ENCODE results near the gene ZNF668. TPM values are rescaled to one million over a fixed set of nuclear protein-coding genes. Genes with fewer than 3 reads are reported as not detected.

Gene ZNF668
- polyA plus RNA-seq, 1 of the 3 experiments (the other 2 are of a cell fraction), result 13.6 TPM

DNA sequence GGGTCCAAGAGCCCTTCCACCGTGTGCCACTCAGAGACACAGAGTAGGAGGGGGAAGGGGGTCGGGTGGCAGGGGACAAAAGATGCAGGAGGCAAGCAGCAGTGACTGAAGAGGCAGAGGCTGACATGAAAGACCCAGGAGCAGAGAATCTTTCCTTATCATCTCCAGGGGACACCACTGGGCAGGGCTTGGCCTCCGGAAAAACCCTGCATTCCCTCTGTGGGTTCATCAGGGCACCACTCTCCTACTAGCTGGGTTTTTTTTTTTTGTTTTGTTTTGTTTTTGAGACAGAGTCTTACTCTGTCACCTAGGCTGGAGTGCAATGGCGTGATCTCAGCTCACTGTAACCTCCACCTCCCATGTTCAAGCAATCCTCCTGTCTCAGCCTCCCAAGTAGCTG is 42.8 kb downstream of the ZNF668 start:
- peaks cover 9 to 10% of the 10 kb centered on the region in 2 experiments; a peak in 2 of 4 replicates for H3K4me1 ChIP-seq (ENCODE audit: control insufficient read depth in 1 of 2, insufficient read depth in 2 of 2, low read depth in 1 of 2, low read length in 1 of 2)
- H3K9ac ChIP-seq, result no peak overlapping the region
- no peak for DNase-seq
- H3F3A ChIP-seq (replicated peaks; ENCODE audit: insufficient read depth), result peaks cover 8% of the 10 kb centered on the region
- peaks cover 4 to 18% of the 10 kb centered on the region in 2 experiments for H3K36me3 ChIP-seq (replicated peaks in 1 of 2; ENCODE audit: control insufficient read depth in 1 of 2, insufficient read depth in 2 of 2, low read length in 1 of 2)
- peaks cover 7% of the 10 kb centered on the region for H4K20me1 ChIP-seq (ENCODE audit: insufficient read depth)
- ChIA-PET POLR2A (no interaction called here), CTCF (no interaction called here)
- no peaks in the 10 kb centered on the region for H3K27me3 ChIP-seq (ENCODE audit: insufficient read depth)
- H3K27ac ChIP-seq (ENCODE audit: low read depth in 2 of 2, low read length in 1 of 2), result no peak overlapping the region
- no peaks in the 10 kb centered on the region for H3K9me3 ChIP-seq
- H3K9me2 ChIP-seq, result no peaks in the 10 kb centered on the region
- H3K79me2 ChIP-seq (ENCODE audit: insufficient read depth), result peaks cover 19% of the 10 kb centered on the region
- no peak overlapping the region for H2AFZ ChIP-seq (ENCODE audit: low read depth)
- H3K4me2 ChIP-seq, result no peak overlapping the region
- TF ChIP-seq POLR2AphosphoS5 (IDR thresholded peaks at IDR 0.05; ENCODE audit: low read depth, low read length) (no peak), MEF2A (IDR thresholded peaks at IDR 0.05; ENCODE audit: borderline replicate concordance, low read depth) (no peak), GABPA (IDR thresholded peaks at IDR 0.05; ENCODE audit: low read depth) (no peak), NFIC (IDR thresholded peaks at IDR 0.05; ENCODE audit: borderline replicate concordance) (no peak), CHD2 (IDR thresholded peaks at IDR 0.05; ENCODE audit: low read length, partially characterized antibody) (no peak), SMC3 (IDR thresholded peaks at IDR 0.05; ENCODE audit: low read depth, low read length) (no peak)
- TF ChIP-seq, protein P1, sequence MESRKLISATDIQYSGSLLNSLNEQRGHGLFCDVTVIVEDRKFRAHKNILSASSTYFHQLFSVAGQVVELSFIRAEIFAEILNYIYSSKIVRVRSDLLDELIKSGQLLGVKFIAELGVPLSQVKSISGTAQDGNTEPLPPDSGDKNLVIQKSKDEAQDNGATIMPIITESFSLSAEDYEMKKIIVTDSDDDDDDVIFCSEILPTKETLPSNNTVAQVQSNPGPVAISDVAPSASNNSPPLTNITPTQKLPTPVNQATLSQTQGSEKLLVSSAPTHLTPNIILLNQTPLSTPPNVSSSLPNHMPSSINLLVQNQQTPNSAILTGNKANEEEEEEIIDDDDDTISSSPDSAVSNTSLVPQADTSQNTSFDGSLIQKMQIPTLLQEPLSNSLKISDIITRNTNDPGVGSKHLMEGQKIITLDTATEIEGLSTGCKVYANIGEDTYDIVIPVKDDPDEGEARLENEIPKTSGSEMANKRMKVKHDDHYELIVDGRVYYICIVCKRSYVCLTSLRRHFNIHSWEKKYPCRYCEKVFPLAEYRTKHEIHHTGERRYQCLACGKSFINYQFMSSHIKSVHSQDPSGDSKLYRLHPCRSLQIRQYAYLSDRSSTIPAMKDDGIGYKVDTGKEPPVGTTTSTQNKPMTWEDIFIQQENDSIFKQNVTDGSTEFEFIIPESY (IDR thresholded peaks at IDR 0.05; ENCODE audit: borderline replicate concordance, low read depth), result no peak
- TF ChIP-seq, protein P2, sequence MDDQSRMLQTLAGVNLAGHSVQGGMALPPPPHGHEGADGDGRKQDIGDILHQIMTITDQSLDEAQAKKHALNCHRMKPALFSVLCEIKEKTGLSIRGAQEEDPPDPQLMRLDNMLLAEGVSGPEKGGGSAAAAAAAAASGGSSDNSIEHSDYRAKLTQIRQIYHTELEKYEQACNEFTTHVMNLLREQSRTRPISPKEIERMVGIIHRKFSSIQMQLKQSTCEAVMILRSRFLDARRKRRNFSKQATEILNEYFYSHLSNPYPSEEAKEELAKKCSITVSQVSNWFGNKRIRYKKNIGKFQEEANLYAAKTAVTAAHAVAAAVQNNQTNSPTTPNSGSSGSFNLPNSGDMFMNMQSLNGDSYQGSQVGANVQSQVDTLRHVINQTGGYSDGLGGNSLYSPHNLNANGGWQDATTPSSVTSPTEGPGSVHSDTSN (IDR thresholded peaks at IDR 0.05), result no peak
- TF ChIP-seq, protein P3, sequence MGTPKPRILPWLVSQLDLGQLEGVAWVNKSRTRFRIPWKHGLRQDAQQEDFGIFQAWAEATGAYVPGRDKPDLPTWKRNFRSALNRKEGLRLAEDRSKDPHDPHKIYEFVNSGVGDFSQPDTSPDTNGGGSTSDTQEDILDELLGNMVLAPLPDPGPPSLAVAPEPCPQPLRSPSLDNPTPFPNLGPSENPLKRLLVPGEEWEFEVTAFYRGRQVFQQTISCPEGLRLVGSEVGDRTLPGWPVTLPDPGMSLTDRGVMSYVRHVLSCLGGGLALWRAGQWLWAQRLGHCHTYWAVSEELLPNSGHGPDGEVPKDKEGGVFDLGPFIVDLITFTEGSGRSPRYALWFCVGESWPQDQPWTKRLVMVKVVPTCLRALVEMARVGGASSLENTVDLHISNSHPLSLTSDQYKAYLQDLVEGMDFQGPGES (IDR thresholded peaks at IDR 0.05; ENCODE audit: low read depth, low read length), result no peak
- WGBS (ENCODE audit: low lambda C conversion rate), result 77% methylated on average over 4 of the region's 4 CpGs
- H3K4me3 ChIP-seq (ENCODE audit: low read depth in 2 of 2, low read length in 1 of 2), result no peak overlapping the region

DNA sequence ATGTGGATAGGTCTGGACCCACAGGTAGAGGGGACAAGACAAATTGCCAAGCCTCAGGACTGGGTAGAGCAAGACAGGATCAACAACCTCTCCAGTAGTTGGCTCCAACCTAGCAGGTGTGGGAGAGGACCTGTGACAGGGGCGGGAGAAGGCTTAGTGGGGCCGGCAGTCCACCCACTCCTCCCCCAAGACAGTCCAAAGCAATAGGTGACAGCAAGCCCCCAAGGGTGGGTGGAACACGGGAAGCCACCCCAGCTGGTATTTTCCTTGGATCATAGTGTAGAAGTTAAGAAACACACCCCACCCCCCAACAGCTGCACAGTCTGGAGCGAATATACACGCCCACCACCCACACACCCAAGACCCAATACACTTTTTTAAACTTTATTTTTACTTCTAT is 44.8 kb downstream of the ZNF668 start:
- Histone ChIP-seq H3K9me2 (no peaks in the 10 kb centered on the region), H3K9me3 (no peaks in the 10 kb centered on the region), H3K9ac (no peak overlapping the region), H3K4me3 (ENCODE audit: low read depth in 2 of 2, low read length in 1 of 2) (no peak overlapping the region), H2AFZ (ENCODE audit: low read depth) (no peak overlapping the region), H3K27ac (ENCODE audit: low read depth in 2 of 2, low read length in 1 of 2) (no peak overlapping the region), H3K4me1 (ENCODE audit: control insufficient read depth in 1 of 2, insufficient read depth in 2 of 2, low read depth in 1 of 2, low read length in 1 of 2) (peaks cover 5 to 7% of the 10 kb centered on the region in 2 experiments; a peak in 2 of 4 replicates), H3K36me3 (replicated peaks in 1 of 2; ENCODE audit: control insufficient read depth in 1 of 2, insufficient read depth in 2 of 2, low read length in 1 of 2) (no peaks in the 10 kb centered on the region), H3K27me3 (ENCODE audit: insufficient read depth) (no peaks in the 10 kb centered on the region), H3K79me2 (ENCODE audit: insufficient read depth) (peaks cover 7% of the 10 kb centered on the region), H4K20me1 (ENCODE audit: insufficient read depth) (peaks cover under 1% of the 10 kb centered on the region), H3F3A (replicated peaks; ENCODE audit: insufficient read depth) (peaks cover 8% of the 10 kb centered on the region), H3K4me2 (no peak overlapping the region)
- CTCF ChIA-PET, result interaction anchor here (1.9 kb wide), 1 partner anchor 75 kb away, joined by 5 read pairs; no protein-coding TSS in a partner anchor
- no peak for DNase-seq
- POLR2A ChIA-PET, result no interaction called here
- WGBS (ENCODE audit: low lambda C conversion rate), result 72% methylated on average over 5 of the region's 5 CpGs
- TF ChIP-seq ELF1 (IDR thresholded peaks at IDR 0.05), result no peak
- TF ChIP-seq RXRA (IDR thresholded peaks at IDR 0.05; ENCODE audit: borderline replicate concordance, low read depth), result no peak
- no peak for TF ChIP-seq SIN3A (IDR thresholded peaks at IDR 0.05; ENCODE audit: borderline replicate concordance, low read depth, low read length)
- TF ChIP-seq, protein P4, sequence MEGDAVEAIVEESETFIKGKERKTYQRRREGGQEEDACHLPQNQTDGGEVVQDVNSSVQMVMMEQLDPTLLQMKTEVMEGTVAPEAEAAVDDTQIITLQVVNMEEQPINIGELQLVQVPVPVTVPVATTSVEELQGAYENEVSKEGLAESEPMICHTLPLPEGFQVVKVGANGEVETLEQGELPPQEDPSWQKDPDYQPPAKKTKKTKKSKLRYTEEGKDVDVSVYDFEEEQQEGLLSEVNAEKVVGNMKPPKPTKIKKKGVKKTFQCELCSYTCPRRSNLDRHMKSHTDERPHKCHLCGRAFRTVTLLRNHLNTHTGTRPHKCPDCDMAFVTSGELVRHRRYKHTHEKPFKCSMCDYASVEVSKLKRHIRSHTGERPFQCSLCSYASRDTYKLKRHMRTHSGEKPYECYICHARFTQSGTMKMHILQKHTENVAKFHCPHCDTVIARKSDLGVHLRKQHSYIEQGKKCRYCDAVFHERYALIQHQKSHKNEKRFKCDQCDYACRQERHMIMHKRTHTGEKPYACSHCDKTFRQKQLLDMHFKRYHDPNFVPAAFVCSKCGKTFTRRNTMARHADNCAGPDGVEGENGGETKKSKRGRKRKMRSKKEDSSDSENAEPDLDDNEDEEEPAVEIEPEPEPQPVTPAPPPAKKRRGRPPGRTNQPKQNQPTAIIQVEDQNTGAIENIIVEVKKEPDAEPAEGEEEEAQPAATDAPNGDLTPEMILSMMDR (IDR thresholded peaks at IDR 0.05), result no peak
- TF ChIP-seq, protein P5, sequence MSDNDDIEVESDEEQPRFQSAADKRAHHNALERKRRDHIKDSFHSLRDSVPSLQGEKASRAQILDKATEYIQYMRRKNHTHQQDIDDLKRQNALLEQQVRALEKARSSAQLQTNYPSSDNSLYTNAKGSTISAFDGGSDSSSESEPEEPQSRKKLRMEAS (IDR thresholded peaks at IDR 0.05; ENCODE audit: low read depth), result no peak
- TF ChIP-seq TCF12 (IDR thresholded peaks at IDR 0.05), result no peak
- TF ChIP-seq, protein P6, sequence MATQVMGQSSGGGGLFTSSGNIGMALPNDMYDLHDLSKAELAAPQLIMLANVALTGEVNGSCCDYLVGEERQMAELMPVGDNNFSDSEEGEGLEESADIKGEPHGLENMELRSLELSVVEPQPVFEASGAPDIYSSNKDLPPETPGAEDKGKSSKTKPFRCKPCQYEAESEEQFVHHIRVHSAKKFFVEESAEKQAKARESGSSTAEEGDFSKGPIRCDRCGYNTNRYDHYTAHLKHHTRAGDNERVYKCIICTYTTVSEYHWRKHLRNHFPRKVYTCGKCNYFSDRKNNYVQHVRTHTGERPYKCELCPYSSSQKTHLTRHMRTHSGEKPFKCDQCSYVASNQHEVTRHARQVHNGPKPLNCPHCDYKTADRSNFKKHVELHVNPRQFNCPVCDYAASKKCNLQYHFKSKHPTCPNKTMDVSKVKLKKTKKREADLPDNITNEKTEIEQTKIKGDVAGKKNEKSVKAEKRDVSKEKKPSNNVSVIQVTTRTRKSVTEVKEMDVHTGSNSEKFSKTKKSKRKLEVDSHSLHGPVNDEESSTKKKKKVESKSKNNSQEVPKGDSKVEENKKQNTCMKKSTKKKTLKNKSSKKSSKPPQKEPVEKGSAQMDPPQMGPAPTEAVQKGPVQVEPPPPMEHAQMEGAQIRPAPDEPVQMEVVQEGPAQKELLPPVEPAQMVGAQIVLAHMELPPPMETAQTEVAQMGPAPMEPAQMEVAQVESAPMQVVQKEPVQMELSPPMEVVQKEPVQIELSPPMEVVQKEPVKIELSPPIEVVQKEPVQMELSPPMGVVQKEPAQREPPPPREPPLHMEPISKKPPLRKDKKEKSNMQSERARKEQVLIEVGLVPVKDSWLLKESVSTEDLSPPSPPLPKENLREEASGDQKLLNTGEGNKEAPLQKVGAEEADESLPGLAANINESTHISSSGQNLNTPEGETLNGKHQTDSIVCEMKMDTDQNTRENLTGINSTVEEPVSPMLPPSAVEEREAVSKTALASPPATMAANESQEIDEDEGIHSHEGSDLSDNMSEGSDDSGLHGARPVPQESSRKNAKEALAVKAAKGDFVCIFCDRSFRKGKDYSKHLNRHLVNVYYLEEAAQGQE (IDR thresholded peaks at IDR 0.05; ENCODE audit: low read depth, low read length), result no peak
- no peak for TF ChIP-seq TAF1 (IDR thresholded peaks at IDR 0.05; ENCODE audit: borderline replicate concordance, low read depth, low read length)
- TF ChIP-seq NRF1 (IDR thresholded peaks at IDR 0.05; ENCODE audit: low read depth, low read length), result no peak
- no peak for TF ChIP-seq MXI1 (IDR thresholded peaks at IDR 0.05; ENCODE audit: low read depth, low read length)
- no peak for TF ChIP-seq POLR2AphosphoS5 (IDR thresholded peaks at IDR 0.05; ENCODE audit: low read depth, low read length)
- TF ChIP-seq MEF2A (IDR thresholded peaks at IDR 0.05; ENCODE audit: borderline replicate concordance, low read depth), result no peak

Data from SK-N-SH (cell line).